H1 (cell line): ENCODE results near the gene RNASE9. TPM values are rescaled to one million over a fixed set of nuclear protein-coding genes. Genes with fewer than 3 reads are reported as not detected.
A peak's percentile ranks its signal among the peaks of the same experiment; 100 is the strongest.

Experiments
- ASH2L ChIP-seq: fragments of 200-600, 300-600 bp; sonication (generic); IDR thresholded peaks from one replicate; pipeline ENCODE4 v1.7.1; 2017; ENCODE audit warnings: low read length
- BACH1 ChIP-seq: IDR thresholded peaks from 2 replicates; pipeline ENCODE4 v1.6.1; 2012; ENCODE audit warnings: low read length, improper control_type of control experiment
- CBX8 ChIP-seq: fragments of 300-800, 300-1000 bp; sonication (generic); IDR thresholded peaks from 2 replicates; pipeline ENCODE4 v1.7.1; 2016; ENCODE audit warnings: low read depth, low read length, borderline replicate concordance
- CHD2 ChIP-seq: IDR thresholded peaks from 2 replicates; pipeline ENCODE4 v1.6.1; 2012; ENCODE audit warnings: low read length, improper control_type of control experiment
- EGR1 ChIP-seq: IDR thresholded peaks from 2 replicates; pipeline ENCODE4 v1.6.1; 2011; ENCODE audit warnings: low read depth, low read length, borderline replicate concordance
- EZH2 ChIP-seq: fragments of 200-600 bp; sonication (generic); IDR thresholded peaks from 2 replicates; pipeline ENCODE4 v1.7.1; 2012; ENCODE audit warnings: low read depth, mild to moderate bottlenecking, moderate library complexity, low read length, inconsistent platforms; ENCODE audit not compliant: severe bottlenecking
- GABPA ChIP-seq: IDR thresholded peaks from 2 replicates; pipeline ENCODE4 v1.6.1; 2011; ENCODE audit warnings: mild to moderate bottlenecking, low read length, moderate library complexity, borderline replicate concordance; ENCODE audit not compliant: insufficient read depth
- KDM1A ChIP-seq: fragments of 200-600, 300-600 bp; sonication (generic); IDR thresholded peaks from 2 replicates; pipeline ENCODE4 v1.7.1; 2016; ENCODE audit warnings: mild to moderate bottlenecking, low read length, borderline replicate concordance
- MAFK ChIP-seq: IDR thresholded peaks from 2 replicates; pipeline ENCODE4 v1.6.1; 2012; ENCODE audit warnings: low read depth, mild to moderate bottlenecking, improper control_type of control experiment, low read length
- NRF1 ChIP-seq: IDR thresholded peaks from 2 replicates; pipeline ENCODE4 v1.6.1; 2011; ENCODE audit warnings: mild to moderate bottlenecking, low read depth, low read length, improper control_type of control experiment
- POLR2A ChIP-seq, 2 experiments: IDR thresholded peaks; 1 replicate in 1 of 2; 2 replicates in 1 of 2; pipeline ENCODE4 v1.6.1; 2011; ENCODE audit warnings: low read depth in 2 of 2, low read length in 2 of 2, mild to moderate bottlenecking in 2 of 2; ENCODE audit errors: control extremely low read depth in 1 of 2
- POU5F1 ChIP-seq: IDR thresholded peaks from 2 replicates; pipeline ENCODE4 v1.6.1; 2011; ENCODE audit warnings: low read depth, mild to moderate bottlenecking, low read length, moderate library complexity
- SIX5 ChIP-seq: IDR thresholded peaks from 2 replicates; pipeline ENCODE4 v1.6.1; 2011; ENCODE audit warnings: mild to moderate bottlenecking, low read depth, low read length
- SP1 ChIP-seq: IDR thresholded peaks from 2 replicates; pipeline ENCODE4 v1.6.1; 2011; ENCODE audit warnings: low read depth, low read length
- SUZ12 ChIP-seq: fragments of 200-600 bp; sonication (generic); IDR thresholded peaks from 2 replicates; pipeline ENCODE4 v1.6.1; 2012; ENCODE audit warnings: mild to moderate bottlenecking, inconsistent platforms, low read length, moderate library complexity, mixed read lengths
- TEAD4 ChIP-seq: IDR thresholded peaks from 2 replicates; pipeline ENCODE4 v1.6.1; 2012; ENCODE audit warnings: low read depth, low read length, inconsistent platforms, mixed read lengths
- polyA plus RNA-seq, 7 experiments: library from polyadenylated mRNA; depleted of rRNA in 3 of 7; stranded (reverse) in 5 of 7; unstranded in 2 of 7; fragments of >200 nt in 5 of 7; fragments of 200-250 nt in 2 of 7; gene quantifications; 1 replicate in 5 of 7; 2 replicates in 1 of 7; 4 replicates in 1 of 7; pipeline versions ENCODE4 v1.2.1 to v1.2.3, GENCODE V29; 2011 to 2013; ENCODE audit warnings: missing spikeins in 2 of 7, mixed read lengths in 2 of 7
- total RNA-seq: library from RNA; stranded (reverse); fragmentation: NEBNext Ultra II Directional; extraction: Animal tissue kit (Norgen Biotek cat#: 25700); gene quantifications from 2 replicates; pipeline ENCODE4 v1.2.1, GENCODE V29; 2021
- TF ChIP-seq, protein P1 (sequence below): IDR thresholded peaks from 2 replicates; pipeline ENCODE4 v1.6.1; 2012; ENCODE audit warnings: inconsistent platforms
- TF ChIP-seq, protein P2 (sequence below): IDR thresholded peaks from 2 replicates; pipeline ENCODE4 v1.6.1; 2011; ENCODE audit warnings: low read length, improper control_type of control experiment

Gene RNASE9
- total and polyA plus RNA-seq, 2 of the 8 experiments (the other 6 are each of a cell fraction or from before 2014, with no cell fraction given), result 0.06 TPM; not detected in 1

DNA sequence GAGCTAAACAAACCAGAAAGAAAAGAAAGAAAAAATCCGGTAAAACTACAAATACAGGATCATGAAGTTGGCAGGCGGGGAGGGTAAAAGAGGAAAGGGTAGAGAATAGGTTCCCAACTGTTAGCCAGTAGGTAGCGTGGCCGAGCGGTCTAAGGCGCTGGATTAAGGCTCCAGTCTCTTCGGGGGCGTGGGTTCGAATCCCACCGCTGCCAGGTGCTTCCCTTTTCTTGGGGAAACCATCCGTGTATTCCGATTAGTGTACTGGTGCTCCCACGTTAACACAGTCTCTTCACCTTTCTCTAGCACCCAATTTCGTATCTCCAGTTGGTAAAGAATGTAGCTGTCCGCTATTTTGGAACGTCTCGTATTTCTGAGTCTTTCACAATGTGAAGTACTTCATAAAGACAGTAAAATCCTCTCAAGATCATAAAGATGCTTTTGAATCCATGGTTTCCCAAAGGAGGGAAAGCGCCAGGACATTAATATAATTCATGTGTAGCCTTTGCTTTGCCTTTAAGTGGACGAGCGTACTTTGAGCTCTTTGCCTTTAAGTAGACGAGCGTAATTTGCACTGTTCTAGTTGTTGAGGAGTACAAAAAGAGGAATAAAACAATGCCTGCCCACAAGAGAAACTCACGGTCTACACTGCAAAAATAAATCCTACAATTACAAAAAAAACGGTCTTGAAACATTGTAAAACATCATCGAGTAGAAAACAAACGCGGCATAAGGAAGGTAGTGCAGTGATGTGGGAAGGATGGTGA is 49.3 kb upstream of the RNASE9 start (continued):
- TF ChIP-seq MAFK (peak; percentile 80; the same call in 1 of the 2 replicates), SUZ12 (no peak), POU5F1 (0 out of 2 replicates have a peak, but pooled peaks have one; percentile 42), EGR1 (no peak), BACH1 (peak; percentile 40; the same call in 1 of the 2 replicates), CHD2 (no peak), SP1 (0 out of 2 replicates have a peak, but pooled peaks have one; percentile 27), SIX5 (no peak), TEAD4 (peak; percentile 40; the same call in 1 of the 2 replicates), POLR2A (IDR thresholded peaks at IDR 0.05; ENCODE audit: control extremely low read depth in 1 of 2, low read depth in 2 of 2, low read length in 2 of 2) (no peak), NRF1 (peak; percentile 30; the same call in 1 of the 2 replicates), ASH2L (no peak), CBX8 (no peak), EZH2 (no peak), GABPA (no peak), KDM1A (no peak)
- TF ChIP-seq, protein P1, sequence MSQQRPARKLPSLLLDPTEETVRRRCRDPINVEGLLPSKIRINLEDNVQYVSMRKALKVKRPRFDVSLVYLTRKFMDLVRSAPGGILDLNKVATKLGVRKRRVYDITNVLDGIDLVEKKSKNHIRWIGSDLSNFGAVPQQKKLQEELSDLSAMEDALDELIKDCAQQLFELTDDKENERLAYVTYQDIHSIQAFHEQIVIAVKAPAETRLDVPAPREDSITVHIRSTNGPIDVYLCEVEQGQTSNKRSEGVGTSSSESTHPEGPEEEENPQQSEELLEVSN, result no peak
- TF ChIP-seq, protein P2, sequence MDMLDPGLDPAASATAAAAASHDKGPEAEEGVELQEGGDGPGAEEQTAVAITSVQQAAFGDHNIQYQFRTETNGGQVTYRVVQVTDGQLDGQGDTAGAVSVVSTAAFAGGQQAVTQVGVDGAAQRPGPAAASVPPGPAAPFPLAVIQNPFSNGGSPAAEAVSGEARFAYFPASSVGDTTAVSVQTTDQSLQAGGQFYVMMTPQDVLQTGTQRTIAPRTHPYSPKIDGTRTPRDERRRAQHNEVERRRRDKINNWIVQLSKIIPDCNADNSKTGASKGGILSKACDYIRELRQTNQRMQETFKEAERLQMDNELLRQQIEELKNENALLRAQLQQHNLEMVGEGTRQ, result no peak
